BE2C (cell line): ENCODE data around the gene SLC23A2.

Experiments
- DNase-seq: peaks from one replicate; pipeline ENCODE4 v3.0.0-alpha.2; 2020
- H3K27me3 ChIP-seq: fragments of 250-450 bp; sonication (Bioruptor Pico); 2 replicates; pipeline ENCODE4 v1.5.1; 2020; ENCODE audit warnings: mild to moderate bottlenecking
- H3K36me3 ChIP-seq: fragments of 250-450 bp; sonication (Bioruptor Pico); 2 replicates; pipeline ENCODE4 v1.5.1; 2020; ENCODE audit warnings: mild to moderate bottlenecking
- H3K4me1 ChIP-seq: fragments of 250-450 bp; sonication (Bioruptor Pico); 2 replicates; pipeline ENCODE4 v1.5.1; 2020
- H3K4me3 ChIP-seq: 2 replicates; pipeline ENCODE4 v1.5.1; 2011; ENCODE audit warnings: low read depth, low read length
- H3K9me3 ChIP-seq: fragments of 250-450 bp; sonication (Bioruptor Pico); 2 replicates; pipeline ENCODE4 v1.5.1; 2020
- CTCF ChIP-seq: IDR thresholded peaks from 2 replicates; pipeline ENCODE4 v1.5.1; 2012; ENCODE audit warnings: mild to moderate bottlenecking, low read depth, low read length

SLC23A2 gene

GRCh38 chr20:4972506-4973251 lies 28.6 kb downstream of the SLC23A2 start:
- DNase-seq: no peak
- H3K9me3 ChIP-seq: no peaks in the 10 kb centered on the region
- TF ChIP-seq CTCF: no peak
- no peaks in the 10 kb centered on the region for H3K27me3 ChIP-seq
- H3K36me3 ChIP-seq: no peaks in the 10 kb centered on the region; the same call in none of the 2 replicates
- no peak overlapping the region for H3K4me3 ChIP-seq
- no peaks in the 10 kb centered on the region for H3K4me1 ChIP-seq

- Histone ChIP-seq H3K4me3 (no peak overlapping the region), H3K36me3 (no peaks in the 10 kb centered on the region; the same call in none of the 2 replicates), H3K27me3 (no peaks in the 10 kb centered on the region), H3K4me1 (no peaks in the 10 kb centered on the region), H3K9me3 (no peaks in the 10 kb centered on the region)
- no peak for DNase-seq
- no peak for TF ChIP-seq CTCF
Observed at GRCh38 chr20:4971064-4971463, 30.2 kb downstream of the SLC23A2 start.

GRCh38 chr20:4967752-4968477 lies 33.4 kb downstream of the SLC23A2 start:
- Histone ChIP-seq H3K4me3 (no peak overlapping the region), H3K9me3 (no peaks in the 10 kb centered on the region), H3K4me1 (no peaks in the 10 kb centered on the region), H3K27me3 (no peaks in the 10 kb centered on the region), H3K36me3 (no peaks in the 10 kb centered on the region; the same call in none of the 2 replicates)
- DNase-seq: no peak
- TF ChIP-seq CTCF: no peak

- H3K4me1 ChIP-seq: no peaks in the 10 kb centered on the region
- H3K27me3 ChIP-seq: no peaks in the 10 kb centered on the region
- DNase-seq: no peak
- TF ChIP-seq CTCF: no peak
- H3K9me3 ChIP-seq: no peaks in the 10 kb centered on the region
- H3K36me3 ChIP-seq: no peaks in the 10 kb centered on the region; the same call in none of the 2 replicates
- no peak overlapping the region for H3K4me3 ChIP-seq
Observed at GRCh38 chr20:4966826-4967751, 34.2 kb downstream of the SLC23A2 start.

GRCh38 chr20:4962241-4962855 lies 39.0 kb downstream of the SLC23A2 start:
- TF ChIP-seq CTCF: no peak
- H3K36me3 ChIP-seq: no peaks in the 10 kb centered on the region
- H3K27me3 ChIP-seq: no peaks in the 10 kb centered on the region
- H3K4me1 ChIP-seq: no peaks in the 10 kb centered on the region
- H3K9me3 ChIP-seq: no peaks in the 10 kb centered on the region
- no peak for DNase-seq
- H3K4me3 ChIP-seq: no peak overlapping the region
